GM12801 (cell line): ENCODE data around the gene RERE.

Experiments used
- CTCF ChIP-seq: IDR thresholded peaks from one replicate; pipeline ENCODE4 v1.5.1; 2011; ENCODE audit warnings: control low read depth; ENCODE audit not compliant: insufficient read length; ENCODE audit errors: extremely low read depth

The RERE gene

GRCh38 chr1:8563944-8564537 is 253.4 kb downstream of the RERE start:
- no peak for TF ChIP-seq CTCF

- no peak for TF ChIP-seq CTCF
Measured at GRCh38 chr1:8562881-8563865, 254.3 kb downstream of the RERE start.

GRCh38 chr1:8562222-8562621 is 255.2 kb downstream of the RERE start:
- TF ChIP-seq CTCF: no peak

GRCh38 chr1:8560611-8561544 is 256.6 kb downstream of the RERE start:
- TF ChIP-seq CTCF: peak; percentile 54

GRCh38 chr1:8560035-8560434 is 257.4 kb downstream of the RERE start:
- no peak for TF ChIP-seq CTCF

GRCh38 chr1:8555582-8555981 is 261.9 kb downstream of the RERE start:
- no peak for TF ChIP-seq CTCF
